Measurements from ENCODE around the gene PLCXD1.

The PLCXD1 gene

DNA sequence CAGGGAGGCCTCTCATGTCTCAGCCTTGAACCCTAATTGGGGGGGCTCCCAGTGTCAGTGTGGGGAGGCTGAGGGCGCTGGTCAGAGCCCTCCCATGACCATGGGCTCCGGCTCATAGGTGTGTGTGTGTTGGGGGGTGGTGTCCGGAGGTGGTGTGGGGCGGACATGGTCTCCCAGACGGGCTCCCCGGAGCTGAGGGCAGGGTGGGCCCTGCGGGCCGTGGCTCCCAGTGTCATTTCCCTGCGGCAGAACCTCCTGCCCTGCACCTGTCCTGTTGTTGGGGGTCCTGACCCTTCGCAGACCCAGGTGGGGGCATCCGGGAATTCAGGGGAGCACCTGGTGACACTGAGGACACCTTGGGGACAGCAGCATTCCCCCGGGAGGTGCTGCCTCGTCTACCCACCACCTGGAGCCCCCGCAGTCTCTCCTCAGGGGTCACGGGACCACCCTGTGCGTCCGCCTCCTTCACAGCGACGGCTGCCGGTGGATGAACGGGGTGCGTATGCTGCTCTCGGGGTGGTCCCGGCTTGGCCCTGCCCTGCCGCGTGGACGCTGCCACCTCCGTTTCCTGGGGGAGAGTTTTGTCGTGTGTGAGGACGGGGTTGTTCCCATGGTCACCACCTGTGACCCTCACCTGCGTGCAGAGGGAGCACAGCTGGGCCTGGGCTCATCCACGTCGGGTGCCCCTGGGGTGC, 51.9 kb downstream of the PLCXD1 start:
- H3K9me3 ChIP-seq (ENCODE audit: control insufficient read depth, low read length) = no peaks in the 10 kb centered on the region
- peaks cover 14% of the 10 kb centered on the region for H3K4me1 ChIP-seq (ENCODE audit: control insufficient read depth, insufficient read depth, low read length, poor library complexity, severe bottlenecking)
- H3K36me3 ChIP-seq (ENCODE audit: control insufficient read depth, insufficient read depth, low read length) = peaks cover 46% of the 10 kb centered on the region
- 93 to 94% methylated on average over 29 to 30 of the region's 33 CpGs for WGBS, 2 experiments (ENCODE audit: insufficient coverage in 2 of 2)
- H3K4me3 ChIP-seq (ENCODE audit: extremely low read depth, insufficient read depth, low read length, poor library complexity, severe bottlenecking) = no peak overlapping the region
- H3K27ac ChIP-seq (ENCODE audit: low read depth, low read length, severe bottlenecking) = no peak overlapping the region

- no peak overlapping the region for H3K27ac ChIP-seq (ENCODE audit: low read depth, low read length, severe bottlenecking)
- H3K4me1 ChIP-seq (ENCODE audit: control insufficient read depth, insufficient read depth, low read length, poor library complexity, severe bottlenecking) = peaks cover 14% of the 10 kb centered on the region
- peaks cover 52% of the 10 kb centered on the region for H3K36me3 ChIP-seq (ENCODE audit: control insufficient read depth, insufficient read depth, low read length)
- H3K9me3 ChIP-seq (ENCODE audit: control insufficient read depth, low read length) = no peaks in the 10 kb centered on the region
- 92 to 93% methylated on average over 47 to 49 of the region's 51 CpGs for WGBS, 2 experiments (ENCODE audit: insufficient coverage in 2 of 2)
- no peak overlapping the region for H3K4me3 ChIP-seq (ENCODE audit: extremely low read depth, insufficient read depth, low read length, poor library complexity, severe bottlenecking)
Observed at GRCh38 chrX:333611-334311, 52.6 kb downstream of the PLCXD1 start.

- no peak overlapping the region for H3K4me3 ChIP-seq (ENCODE audit: extremely low read depth, insufficient read depth, low read length, poor library complexity, severe bottlenecking)
- H3K27ac ChIP-seq (ENCODE audit: low read depth, low read length, severe bottlenecking) = no peak overlapping the region
- H3K36me3 ChIP-seq (ENCODE audit: control insufficient read depth, insufficient read depth, low read length) = peaks cover 56% of the 10 kb centered on the region
- 96% methylated on average over 44 to 53 of the region's 53 CpGs for WGBS, 2 experiments (ENCODE audit: insufficient coverage in 2 of 2)
- no peaks in the 10 kb centered on the region for H3K9me3 ChIP-seq (ENCODE audit: control insufficient read depth, low read length)
- peaks cover 14% of the 10 kb centered on the region for H3K4me1 ChIP-seq (ENCODE audit: control insufficient read depth, insufficient read depth, low read length, poor library complexity, severe bottlenecking)
Observed at GRCh38 chrX:334331-334891, 53.2 kb downstream of the PLCXD1 start.

DNA sequence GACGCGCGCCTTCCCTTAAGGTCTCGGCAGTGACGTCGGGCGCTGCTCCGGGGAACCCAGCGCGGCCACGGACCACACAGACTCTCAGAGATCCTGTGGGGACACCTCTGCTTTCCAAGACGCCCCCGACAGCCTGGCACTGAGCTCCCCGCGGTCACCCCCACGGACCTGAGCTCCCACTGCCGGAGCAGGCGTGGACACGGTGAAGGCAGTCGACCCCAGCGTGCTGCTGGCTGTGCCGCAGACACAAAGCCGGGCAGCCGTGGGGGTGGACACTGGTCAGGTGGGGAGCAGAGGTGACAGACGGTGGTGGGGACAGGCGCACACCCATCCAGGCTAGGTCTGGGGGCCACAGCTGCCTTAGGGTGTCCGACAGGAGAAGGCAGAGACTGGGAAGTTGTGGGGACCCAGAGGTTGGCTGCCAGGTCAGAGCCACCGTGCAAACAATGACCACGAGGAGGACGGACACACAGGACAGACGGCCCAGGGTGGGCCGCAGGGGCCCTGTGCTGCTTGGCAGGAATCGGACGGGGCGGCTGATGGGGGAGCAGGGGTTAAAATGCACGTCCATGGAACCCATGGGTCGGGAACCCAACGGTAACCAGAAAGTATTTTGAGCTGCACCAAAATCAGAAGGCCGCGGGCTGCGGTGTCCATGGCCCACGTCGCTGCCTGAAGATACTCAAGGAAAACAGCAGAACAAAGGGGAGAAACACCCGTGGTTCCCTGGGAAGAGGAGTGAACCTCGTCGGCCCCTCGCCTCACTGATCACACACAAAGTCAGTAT, 54.0 kb downstream of the PLCXD1 start:
- H3K4me1 ChIP-seq (ENCODE audit: control insufficient read depth, insufficient read depth, low read length, poor library complexity, severe bottlenecking) = peaks cover 14% of the 10 kb centered on the region
- no peaks in the 10 kb centered on the region for H3K9me3 ChIP-seq (ENCODE audit: control insufficient read depth, low read length)
- H3K36me3 ChIP-seq (ENCODE audit: control insufficient read depth, insufficient read depth, low read length) = peaks cover 56% of the 10 kb centered on the region
- H3K27ac ChIP-seq (ENCODE audit: low read depth, low read length, severe bottlenecking) = no peak overlapping the region
- WGBS, 2 experiments (ENCODE audit: insufficient coverage in 2 of 2) = 95 to 97% methylated on average over 43 to 47 of the region's 47 CpGs
- H3K4me3 ChIP-seq (ENCODE audit: extremely low read depth, insufficient read depth, low read length, poor library complexity, severe bottlenecking) = no peak overlapping the region

DNA sequence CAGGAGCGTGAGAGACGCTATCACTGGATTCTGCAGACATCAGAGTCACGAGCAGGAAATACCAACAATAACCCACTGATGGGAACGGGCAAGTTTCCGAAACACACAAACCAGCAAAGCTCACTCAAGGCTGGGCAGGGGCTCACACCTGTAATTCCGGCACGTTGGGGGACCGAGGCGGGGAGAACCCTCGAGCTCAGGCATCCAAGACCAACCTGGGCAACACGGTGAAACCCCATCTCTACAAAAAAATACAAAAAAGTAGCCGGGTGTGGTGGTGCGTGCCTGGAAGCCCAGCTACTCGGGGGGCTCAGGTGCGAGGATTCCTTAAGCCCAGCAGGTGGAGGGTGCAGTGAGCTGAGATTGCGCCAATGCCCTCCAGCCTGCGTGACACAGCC, 54.6 kb downstream of the PLCXD1 start:
- H3K4me1 ChIP-seq (ENCODE audit: control insufficient read depth, insufficient read depth, low read length, poor library complexity, severe bottlenecking) = peaks cover 14% of the 10 kb centered on the region
- H3K9me3 ChIP-seq (ENCODE audit: control insufficient read depth, low read length) = no peaks in the 10 kb centered on the region
- peaks cover 59% of the 10 kb centered on the region for H3K36me3 ChIP-seq (ENCODE audit: control insufficient read depth, insufficient read depth, low read length)
- no peak overlapping the region for H3K4me3 ChIP-seq (ENCODE audit: extremely low read depth, insufficient read depth, low read length, poor library complexity, severe bottlenecking)
- no peak overlapping the region for H3K27ac ChIP-seq (ENCODE audit: low read depth, low read length, severe bottlenecking)
- 92 to 96% methylated on average over 9 to 14 of the region's 17 CpGs for WGBS, 2 experiments (ENCODE audit: insufficient coverage in 2 of 2)

DNA sequence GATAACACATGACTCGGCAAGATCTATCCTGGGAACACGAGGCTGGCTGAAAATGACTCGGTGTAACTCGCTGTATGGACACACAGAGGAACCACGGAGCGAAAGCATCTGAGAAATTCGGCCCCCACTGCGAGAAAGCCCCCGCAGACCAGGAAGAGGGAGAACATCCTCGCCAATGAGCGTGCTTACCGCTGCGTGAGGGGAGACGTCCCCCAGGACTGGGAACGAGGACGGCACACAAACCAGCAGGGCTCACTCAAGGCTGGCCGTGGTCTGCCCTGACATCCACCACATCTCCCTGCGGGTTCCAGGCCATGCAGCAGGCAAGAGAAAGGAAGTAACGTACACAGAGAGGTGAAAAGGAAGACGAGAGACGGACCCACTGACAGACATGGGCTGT, 55.0 kb downstream of the PLCXD1 start:
- Histone ChIP-seq H3K4me1 (ENCODE audit: control insufficient read depth, insufficient read depth, low read length, poor library complexity, severe bottlenecking) (peaks cover 14% of the 10 kb centered on the region), H3K9me3 (ENCODE audit: control insufficient read depth, low read length) (no peaks in the 10 kb centered on the region), H3K4me3 (ENCODE audit: extremely low read depth, insufficient read depth, low read length, poor library complexity, severe bottlenecking) (no peak overlapping the region), H3K27ac (ENCODE audit: low read depth, low read length, severe bottlenecking) (no peak overlapping the region), H3K36me3 (ENCODE audit: control insufficient read depth, insufficient read depth, low read length) (peaks cover 64% of the 10 kb centered on the region)
- 95% methylated on average over 19 to 21 of the region's 21 CpGs for WGBS, 2 experiments (ENCODE audit: insufficient coverage in 2 of 2)

DNA sequence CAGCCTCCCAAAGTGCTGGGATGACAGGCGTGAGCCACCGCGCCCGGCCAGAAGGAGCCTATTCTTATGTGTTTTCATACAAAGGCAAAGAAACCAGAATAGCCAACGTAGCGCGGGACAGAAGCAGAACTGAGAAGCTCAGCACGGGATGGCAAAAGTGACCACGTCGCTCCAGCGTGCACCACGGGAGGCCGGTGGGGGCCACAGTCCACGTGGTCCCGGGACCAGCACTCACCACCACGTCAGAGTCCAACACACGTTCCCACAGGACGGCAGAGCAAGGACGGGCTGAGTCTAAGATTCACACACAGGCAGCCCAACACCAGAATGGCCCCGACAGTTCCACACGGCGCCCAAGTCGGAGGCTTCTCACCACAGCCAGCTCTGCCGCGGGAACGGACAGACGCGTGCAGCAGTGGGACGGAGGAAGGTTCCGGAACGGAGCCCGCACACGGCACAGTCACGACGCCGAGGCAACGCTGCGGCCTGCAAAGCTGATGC, 56.2 kb downstream of the PLCXD1 start:
- Histone ChIP-seq H3K9me3 (ENCODE audit: control insufficient read depth, low read length) (no peaks in the 10 kb centered on the region), H3K4me1 (ENCODE audit: control insufficient read depth, insufficient read depth, low read length, poor library complexity, severe bottlenecking) (peaks cover 6% of the 10 kb centered on the region), H3K27ac (ENCODE audit: low read depth, low read length, severe bottlenecking) (no peak overlapping the region), H3K4me3 (ENCODE audit: extremely low read depth, insufficient read depth, low read length, poor library complexity, severe bottlenecking) (no peak overlapping the region), H3K36me3 (ENCODE audit: control insufficient read depth, insufficient read depth, low read length) (peaks cover 71% of the 10 kb centered on the region)
- WGBS, 2 experiments (ENCODE audit: insufficient coverage in 2 of 2) = 89 to 90% methylated on average over 35 to 38 of the region's 38 CpGs

DNA sequence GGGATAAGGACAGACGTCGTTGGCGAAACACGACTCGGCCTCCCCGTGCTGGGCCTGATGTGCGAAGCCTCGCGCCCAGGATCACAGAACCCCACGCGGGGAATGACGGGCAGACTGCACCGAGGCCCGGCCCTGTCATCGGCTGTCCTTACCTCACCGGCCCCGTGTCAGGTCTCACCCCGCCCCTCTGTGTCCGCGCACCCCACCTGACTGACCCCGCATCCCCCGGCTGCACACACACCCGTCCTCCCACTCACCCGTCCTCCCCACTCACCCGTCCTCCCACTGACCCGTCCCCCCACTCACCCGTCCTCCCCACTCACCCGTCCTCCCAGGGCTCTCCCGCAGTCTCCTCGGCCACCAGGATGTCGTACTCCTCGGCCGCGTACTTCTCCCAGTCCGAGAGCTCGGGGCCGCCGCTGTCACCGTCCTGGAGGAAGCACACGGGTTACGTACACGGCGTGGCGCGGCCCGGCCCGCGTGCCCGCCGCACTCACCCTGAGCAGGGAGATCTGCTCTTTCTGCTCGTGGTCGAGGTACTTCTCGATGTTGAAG, 57.2 kb downstream of the PLCXD1 start:
- peaks cover 61% of the 10 kb centered on the region for H3K36me3 ChIP-seq (ENCODE audit: control insufficient read depth, insufficient read depth, low read length)

GRCh38 chrX:338836-339400, 57.7 kb downstream of the PLCXD1 start:
- H3K36me3 ChIP-seq (ENCODE audit: control insufficient read depth, insufficient read depth, low read length) = peaks cover 61% of the 10 kb centered on the region

More for the DNA sequence above, 57.2 kb downstream of the PLCXD1 start:
- peaks cover 6% of the 10 kb centered on the region for H3K4me1 ChIP-seq (ENCODE audit: control insufficient read depth, insufficient read depth, low read length, poor library complexity, severe bottlenecking)
- H3K9me3 ChIP-seq (ENCODE audit: control insufficient read depth, low read length) = no peaks in the 10 kb centered on the region
- H3K27ac ChIP-seq (ENCODE audit: low read depth, low read length, severe bottlenecking) = no peak overlapping the region
- WGBS, 2 experiments (ENCODE audit: insufficient coverage in 2 of 2) = 94% methylated on average over 49 to 52 of the region's 53 CpGs
- no peak overlapping the region for H3K4me3 ChIP-seq (ENCODE audit: extremely low read depth, insufficient read depth, low read length, poor library complexity, severe bottlenecking)

DNA sequence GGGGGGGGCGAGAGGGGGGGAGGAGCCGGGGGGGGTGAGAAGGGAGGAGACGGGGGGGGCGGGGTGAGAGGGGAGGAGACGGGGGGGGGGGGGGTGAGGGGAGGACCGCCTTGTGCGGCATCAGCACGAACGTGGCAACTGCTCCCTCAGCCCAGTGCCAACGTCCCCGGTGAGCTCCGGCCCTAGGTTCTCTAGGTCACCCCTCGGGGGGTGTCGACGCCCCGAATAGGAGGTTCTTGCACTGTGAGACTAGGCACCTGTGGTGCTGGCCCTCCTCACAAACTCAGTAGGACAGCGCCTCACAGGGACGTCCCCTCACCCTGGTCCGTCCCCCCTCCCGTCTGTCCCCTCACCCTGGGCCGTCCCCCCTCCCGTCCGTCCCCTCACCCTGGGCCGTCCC, 58.9 kb downstream of the PLCXD1 start:
- Histone ChIP-seq H3K4me3 (ENCODE audit: extremely low read depth, insufficient read depth, low read length, poor library complexity, severe bottlenecking) (no peak overlapping the region), H3K9me3 (ENCODE audit: control insufficient read depth, low read length) (no peaks in the 10 kb centered on the region), H3K27ac (ENCODE audit: low read depth, low read length, severe bottlenecking) (no peak overlapping the region), H3K36me3 (ENCODE audit: control insufficient read depth, insufficient read depth, low read length) (peaks cover 65% of the 10 kb centered on the region), H3K4me1 (ENCODE audit: control insufficient read depth, insufficient read depth, low read length, poor library complexity, severe bottlenecking) (peaks cover 6% of the 10 kb centered on the region)
- 97 to 99% methylated on average over 6 to 10 of the region's 24 CpGs for WGBS, 2 experiments (ENCODE audit: insufficient coverage in 2 of 2)

More at GRCh38 chrX:338836-339400, 57.7 kb downstream of the PLCXD1 start:
- 97 to 98% methylated on average over 37 to 44 of the region's 44 CpGs for WGBS, 2 experiments (ENCODE audit: insufficient coverage in 2 of 2)
- Histone ChIP-seq H3K9me3 (ENCODE audit: control insufficient read depth, low read length) (no peaks in the 10 kb centered on the region), H3K27ac (ENCODE audit: low read depth, low read length, severe bottlenecking) (no peak overlapping the region), H3K4me1 (ENCODE audit: control insufficient read depth, insufficient read depth, low read length, poor library complexity, severe bottlenecking) (peaks cover 6% of the 10 kb centered on the region), H3K4me3 (ENCODE audit: extremely low read depth, insufficient read depth, low read length, poor library complexity, severe bottlenecking) (no peak overlapping the region)
